Tibial nerve (tissue), 4 donors: ENCODE measurements around the gene WDR77.

ENCODE experiments used
- CTCF ChIP-seq, 5 experiments: fragments of 200-600 bp in 3 of 5; fragments of 450-650 bp in 2 of 5; sonication (generic) in 3 of 5; IDR thresholded peaks; one replicate each; pipeline ENCODE4 v1.5.1; 2016 to 2019; ENCODE audit warnings: antibody characterized with exemption in 5 of 5, mild to moderate bottlenecking in 3 of 5, moderate library complexity in 2 of 5
- EP300 ChIP-seq, 2 donors: sonication (generic); formaldehyde crosslinking; IDR thresholded peaks; one replicate each; pipeline ENCODE4 v1.6.1; 2017; ENCODE audit warnings: antibody characterized with exemption in 2 of 2, mild to moderate bottlenecking in 1 of 2
- POLR2A ChIP-seq, 2 donors: fragments of 450-650 bp; IDR thresholded peaks; one replicate each; pipeline ENCODE4 v1.6.1; 2017; ENCODE audit warnings: antibody characterized with exemption in 2 of 2, mild to moderate bottlenecking in 2 of 2, moderate library complexity in 2 of 2

- TF ChIP-seq CTCF (IDR thresholded peaks at IDR 0.05) (no peak), POLR2A (IDR thresholded peaks at IDR 0.05) (no peak), EP300 (IDR thresholded peaks at IDR 0.05) (no peak)
These were observed 22.5 kb upstream of the WDR77 start for GRCh38 chr1:111471538-111471937.
